Lung (tissue), 12 donors: ENCODE data around the gene ZNF555. TPM values are rescaled to one million over a fixed set of nuclear protein-coding genes. Genes with fewer than 3 reads are reported as not detected.

ENCODE experiments used
- ATAC-seq: fragments of 200-7000 bp; cut with Tn5 transposase; one replicate; pipeline ENCODE4 v1.9.1; 2020; ENCODE audit warnings: moderate number of reproducible peaks; ENCODE audit not compliant: insufficient read depth, low FRiP score
- DNase-seq, 3 donors: peaks; one replicate each; pipeline ENCODE4 v3.0.0-alpha.2; 2013 to 2017
- H3K27ac ChIP-seq, 2 donors: one replicate each; pipeline ENCODE4 v1.5.1; 2013; ENCODE audit warnings: mild to moderate bottlenecking in 2 of 2, moderate library complexity in 2 of 2, control low read depth in 1 of 2, inconsistent platforms in 1 of 2, low read depth in 1 of 2, low read length in 1 of 2
- H3K27me3 ChIP-seq, 3 donors: one replicate each; pipeline ENCODE4 v1.5.1; 2013; ENCODE audit warnings: low read length in 2 of 3; ENCODE audit not compliant: control insufficient read depth in 3 of 3, insufficient read depth in 3 of 3
- H3K36me3 ChIP-seq, 4 donors: one replicate each; pipeline ENCODE4 v1.5.1; 2013; ENCODE audit warnings: low read length in 4 of 4, mild to moderate bottlenecking in 1 of 4, moderate library complexity in 1 of 4; ENCODE audit not compliant: control insufficient read depth in 4 of 4, insufficient read depth in 4 of 4
- H3K4me1 ChIP-seq, 5 donors: one replicate each; pipeline ENCODE4 v1.5.1; 2013; ENCODE audit warnings: low read length in 5 of 5, mild to moderate bottlenecking in 2 of 5, moderate library complexity in 1 of 5; ENCODE audit not compliant: control insufficient read depth in 5 of 5, insufficient read depth in 5 of 5
- H3K4me3 ChIP-seq: one replicate; pipeline ENCODE4 v1.5.1; 2013; ENCODE audit warnings: mild to moderate bottlenecking, control low read depth, moderate library complexity
- H3K9ac ChIP-seq, 2 donors: one replicate each; pipeline ENCODE4 v1.5.1; 2013; ENCODE audit warnings: low read length in 2 of 2, control low read depth in 1 of 2; ENCODE audit not compliant: insufficient read depth in 1 of 2
- H3K9me3 ChIP-seq, 4 donors: one replicate each; pipeline ENCODE4 v1.5.1; 2013; ENCODE audit warnings: low read length in 3 of 4, mild to moderate bottlenecking in 1 of 4, moderate library complexity in 1 of 4; ENCODE audit not compliant: control insufficient read depth in 4 of 4, insufficient read depth in 3 of 4
- CTCF ChIP-seq: IDR thresholded peaks from 2 replicates; pipeline ENCODE4 v1.5.1; 2012; ENCODE audit warnings: mild to moderate bottlenecking; ENCODE audit errors: control extremely low read depth, extremely low read depth
- WGBS, 2 donors: extraction: QIAGEN DNeasy Blood & Tissue Kit; methylation state at CpG; one replicate each; pipeline ENCODE4 v1.1.7; 2013; 5-methylcytosine and 5-hydroxymethylcytosine counted together
- polyA plus RNA-seq, 2 donors: library from polyadenylated mRNA; stranded (reverse); fragments of 200-250 nt; gene quantifications; one replicate each; pipeline ENCODE4 v1.2.1, GENCODE V29; 2013
- total RNA-seq, 2 donors: library from RNA; depleted of rRNA in 1 of 2; stranded (reverse); fragments of >200 nt in 1 of 2; gene quantifications; one replicate each; pipeline ENCODE4 v1.2.1, GENCODE V29; 2014 to 2021
- donor health status: control.
- donor health status: control.
- donor health status: Bipolar disorder and iron deficiency.
- donor health status: healthy.
- donor health status: DM: yes; HTN: yes; CAD: no.

Gene ZNF555
- total and polyA plus RNA-seq, 4 donors = 1.6 to 9.6 (median 3.6) TPM

DNA sequence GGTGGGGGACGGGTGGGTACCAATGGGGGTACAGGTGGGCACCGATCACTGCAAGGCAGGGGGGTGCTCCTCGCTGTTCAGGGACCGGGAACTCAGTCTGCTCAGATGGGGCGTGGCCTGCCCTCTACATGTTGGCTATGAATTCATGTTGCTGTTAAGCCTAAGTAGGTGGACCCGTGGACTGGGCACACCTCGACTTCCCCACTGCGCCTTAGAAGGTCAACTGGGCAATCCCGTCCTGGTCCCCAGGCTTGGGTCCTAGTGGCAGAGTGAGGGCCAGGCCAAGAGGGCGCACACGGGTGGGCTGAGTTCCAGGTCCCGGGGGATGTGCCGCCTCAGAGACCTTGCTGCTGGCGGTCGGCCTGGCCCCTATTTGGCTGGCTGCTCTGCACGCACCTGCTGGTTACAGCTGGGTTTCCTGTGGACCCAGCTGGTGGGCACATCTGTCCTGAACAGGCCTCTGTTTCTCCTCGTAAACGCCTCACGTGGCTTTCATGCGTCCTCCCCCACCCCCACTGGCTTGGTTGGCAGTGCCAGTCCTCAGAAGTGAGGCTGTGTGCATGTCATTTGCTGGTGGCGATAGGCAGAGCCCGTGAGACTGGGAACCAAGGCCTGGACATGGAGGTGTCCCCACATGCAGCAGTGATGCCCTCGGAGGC, 35.2 kb upstream of the ZNF555 start:
- 98% methylated on average over 23 of the region's 23 CpGs for WGBS, 2 donors
- Histone ChIP-seq H3K4me3 (no peak overlapping the region), H3K9me3 (peaks cover 0 to 5% (median 0%) of the 10 kb centered on the region in 4 donors), H3K4me1 (no peaks in the 10 kb centered on the region), H3K27me3 (no peaks in the 10 kb centered on the region), H3K27ac (no peak overlapping the region), H3K9ac (no peak overlapping the region), H3K36me3 (peaks cover 6 to 65% (median 13%) of the 10 kb centered on the region in 4 donors)
- TF ChIP-seq CTCF = no peak
- no peak for DNase-seq
- ATAC-seq = no peak

- Histone ChIP-seq H3K9me3 (peaks cover 0 to 3% (median 0%) of the 10 kb centered on the region in 4 donors), H3K4me3 (no peak overlapping the region), H3K4me1 (no peaks in the 10 kb centered on the region), H3K9ac (no peak overlapping the region), H3K36me3 (peaks cover 6 to 63% (median 11%) of the 10 kb centered on the region in 4 donors), H3K27me3 (no peaks in the 10 kb centered on the region), H3K27ac (no peak overlapping the region)
- ATAC-seq = no peak
- no peak for DNase-seq
- no peak for TF ChIP-seq CTCF
- WGBS, 2 donors = 96 to 97% methylated on average over 34 of the region's 34 CpGs
Measured at GRCh38 chr19:2806736-2807378, 34.4 kb upstream of the ZNF555 start.

- Histone ChIP-seq H3K4me1 (no peaks in the 10 kb centered on the region), H3K27ac (no peak overlapping the region), H3K9me3 (peaks cover 0 to 3% (median 0%) of the 10 kb centered on the region in 4 donors), H3K4me3 (no peak overlapping the region), H3K36me3 (peaks cover 6 to 63% (median 9%) of the 10 kb centered on the region in 4 donors), H3K9ac (no peak overlapping the region), H3K27me3 (no peaks in the 10 kb centered on the region)
- DNase-seq = no peak
- no peak for TF ChIP-seq CTCF
- no peak for ATAC-seq
- WGBS, 2 donors = 96 to 97% methylated on average over 55 to 56 of the region's 56 CpGs
Measured at GRCh38 chr19:2807379-2808128, 33.7 kb upstream of the ZNF555 start.
